ENCODE measurements around the gene RHBDD2. TPM values are rescaled to one million over a fixed set of nuclear protein-coding genes. Genes with fewer than 3 reads are reported as not detected.
"Not testable (repeated sequence)": the region's sequence is repeated elsewhere in the genome, so short reads cannot be mapped to it uniquely, and the experiment has no call there.

The RHBDD2 gene
- polyA plus RNA-seq, 4 donors, result 55.4 to 67.0 (median 58.0) TPM

- Histone ChIP-seq H3K27me3 (ENCODE audit: control insufficient read depth in 3 of 3, insufficient read depth in 3 of 3, low read length in 3 of 3) (no peaks in the 10 kb centered on the region), H3K36me3 (ENCODE audit: control insufficient read depth in 3 of 3, insufficient read depth in 2 of 3, low read depth in 1 of 3, low read length in 3 of 3) (peaks cover 0 to 5% (median 0%) of the 10 kb centered on the region in 3 donors), H3K4me1 (ENCODE audit: control insufficient read depth in 3 of 3, insufficient read depth in 2 of 3, low read depth in 1 of 3, low read length in 2 of 3) (peaks cover 4 to 9% (median 7%) of the 10 kb centered on the region in 3 donors), H3K4me3 (ENCODE audit: low read depth in 1 of 3, low read length in 3 of 3) (no peak overlapping the region), H3K27ac (ENCODE audit: low read depth in 1 of 3, low read length in 2 of 3) (no peak overlapping the region), H3K9me3 (ENCODE audit: control insufficient read depth in 2 of 2, insufficient read depth in 1 of 2, low read depth in 1 of 2, low read length in 1 of 2) (no peaks in the 10 kb centered on the region)
- FAIRE-seq, result no peak
- WGBS, 3 donors, result 70 to 77% (median 76%) methylated on average over 11 of the region's 11 CpGs
- DNase-seq, result no peak
Observed at GRCh38 chr7:75876126-75876881, 2.5 kb upstream of the RHBDD2 start.

- H3K9me3 ChIP-seq (ENCODE audit: control insufficient read depth in 2 of 2, insufficient read depth in 1 of 2, low read depth in 1 of 2, low read length in 1 of 2), result no peaks in the 10 kb centered on the region
- FAIRE-seq, result no peak
- DNase-seq, result no peak
- WGBS, 3 donors, result 17 to 19% (median 18%) methylated on average over 10 of the region's 10 CpGs
- H3K27me3 ChIP-seq (ENCODE audit: control insufficient read depth in 3 of 3, insufficient read depth in 3 of 3, low read length in 3 of 3), result no peaks in the 10 kb centered on the region
- peaks cover 4 to 9% (median 7%) of the 10 kb centered on the region in 3 donors for H3K4me1 ChIP-seq (ENCODE audit: control insufficient read depth in 3 of 3, insufficient read depth in 2 of 3, low read depth in 1 of 3, low read length in 2 of 3)
- peak overlapping the region; percentile 22 to 45 (median 31) for H3K4me3 ChIP-seq (ENCODE audit: low read depth in 1 of 3, low read length in 3 of 3)
- peaks cover 0 to 24% (median 4%) of the 10 kb centered on the region in 3 donors for H3K36me3 ChIP-seq (ENCODE audit: control insufficient read depth in 3 of 3, insufficient read depth in 2 of 3, low read depth in 1 of 3, low read length in 3 of 3)
- peak overlapping the region; percentile 38 to 86 (median 81) for H3K27ac ChIP-seq (ENCODE audit: low read depth in 1 of 3, low read length in 2 of 3)
Observed at GRCh38 chr7:75878312-75878768, 494 bp upstream of the RHBDD2 start.

GRCh38 chr7:75879771-75880184 lies 944 bp downstream of the RHBDD2 start:
- peaks cover 5 to 14% (median 9%) of the 10 kb centered on the region in 3 donors for H3K4me1 ChIP-seq (ENCODE audit: control insufficient read depth in 3 of 3, insufficient read depth in 2 of 3, low read depth in 1 of 3, low read length in 2 of 3)
- peak overlapping the region; percentile 76 to 95 (median 84) for H3K27ac ChIP-seq (ENCODE audit: low read depth in 1 of 3, low read length in 2 of 3)
- peaks cover 0 to 38% (median 4%) of the 10 kb centered on the region in 3 donors for H3K36me3 ChIP-seq (ENCODE audit: control insufficient read depth in 3 of 3, insufficient read depth in 2 of 3, low read depth in 1 of 3, low read length in 3 of 3)
- H3K27me3 ChIP-seq (ENCODE audit: control insufficient read depth in 3 of 3, insufficient read depth in 3 of 3, low read length in 3 of 3), result no peaks in the 10 kb centered on the region
- FAIRE-seq, result no peak
- WGBS, 3 donors, result 1 to 12% (median 4%) methylated on average over 8 of the region's 8 CpGs
- H3K4me3 ChIP-seq (ENCODE audit: low read depth in 1 of 3, low read length in 3 of 3), result peak overlapping the region; percentile 60 to 94 (median 72)
- no peaks in the 10 kb centered on the region for H3K9me3 ChIP-seq (ENCODE audit: control insufficient read depth in 2 of 2, insufficient read depth in 1 of 2, low read depth in 1 of 2, low read length in 1 of 2)
- peak; percentile 42 to 69 for DNase-seq

- peak overlapping the region in 1 of 3 donors; percentile 2 for H3K27ac ChIP-seq (ENCODE audit: low read depth in 1 of 3, low read length in 2 of 3)
- H3K27me3 ChIP-seq (ENCODE audit: control insufficient read depth in 3 of 3, insufficient read depth in 3 of 3, low read length in 3 of 3), result no peaks in the 10 kb centered on the region
- peaks cover 5 to 17% (median 9%) of the 10 kb centered on the region in 3 donors for H3K4me1 ChIP-seq (ENCODE audit: control insufficient read depth in 3 of 3, insufficient read depth in 2 of 3, low read depth in 1 of 3, low read length in 2 of 3)
- no peak for DNase-seq
- H3K36me3 ChIP-seq (ENCODE audit: control insufficient read depth in 3 of 3, insufficient read depth in 2 of 3, low read depth in 1 of 3, low read length in 3 of 3), result peaks cover 0 to 42% (median 4%) of the 10 kb centered on the region in 3 donors
- H3K9me3 ChIP-seq (ENCODE audit: control insufficient read depth in 2 of 2, insufficient read depth in 1 of 2, low read depth in 1 of 2, low read length in 1 of 2), result no peaks in the 10 kb centered on the region
- FAIRE-seq, result no peak
- 77 to 88% (median 78%) methylated on average over 4 of the region's 4 CpGs for WGBS, 3 donors
- H3K4me3 ChIP-seq (ENCODE audit: low read depth in 1 of 3, low read length in 3 of 3), result peak overlapping the region in 2 of 3 donors; percentile 60 to 94
Observed at GRCh38 chr7:75880242-75880641, 1.4 kb downstream of the RHBDD2 start.

- DNase-seq (no peak), FAIRE-seq (no peak)
- Histone ChIP-seq H3K4me1 (ENCODE audit: control insufficient read depth in 3 of 3, insufficient read depth in 2 of 3, low read depth in 1 of 3, low read length in 2 of 3) (peaks cover 5 to 17% (median 9%) of the 10 kb centered on the region in 3 donors), H3K27ac (ENCODE audit: low read depth in 1 of 3, low read length in 2 of 3) (no peak overlapping the region), H3K4me3 (ENCODE audit: low read depth in 1 of 3, low read length in 3 of 3) (no peak overlapping the region), H3K9me3 (ENCODE audit: control insufficient read depth in 2 of 2, insufficient read depth in 1 of 2, low read depth in 1 of 2, low read length in 1 of 2) (no peaks in the 10 kb centered on the region), H3K36me3 (ENCODE audit: control insufficient read depth in 3 of 3, insufficient read depth in 2 of 3, low read depth in 1 of 3, low read length in 3 of 3) (peaks cover 4 to 56% (median 4%) of the 10 kb centered on the region in 3 donors), H3K27me3 (ENCODE audit: control insufficient read depth in 3 of 3, insufficient read depth in 3 of 3, low read length in 3 of 3) (no peaks in the 10 kb centered on the region)
- 86 to 95% (median 93%) methylated on average over 23 of the region's 23 CpGs for WGBS, 3 donors
Observed at GRCh38 chr7:75881436-75882095, 2.7 kb downstream of the RHBDD2 start.

GRCh38 chr7:75883265-75883824 lies 4.5 kb downstream of the RHBDD2 start:
- H3K4me3 ChIP-seq (ENCODE audit: low read depth in 1 of 3, low read length in 3 of 3); FAIRE-seq; DNase-seq; H3K27me3 ChIP-seq (ENCODE audit: control insufficient read depth in 3 of 3, insufficient read depth in 3 of 3, low read length in 3 of 3); H3K27ac ChIP-seq (ENCODE audit: low read depth in 1 of 3, low read length in 2 of 3); H3K9me3 ChIP-seq (ENCODE audit: control insufficient read depth in 2 of 2, insufficient read depth in 1 of 2, low read depth in 1 of 2, low read length in 1 of 2): not testable (repeated sequence)
- Histone ChIP-seq H3K36me3 (ENCODE audit: control insufficient read depth in 3 of 3, insufficient read depth in 2 of 3, low read depth in 1 of 3, low read length in 3 of 3) (peaks cover 11 to 70% (median 12%) of the 10 kb centered on the region in 3 donors), H3K4me1 (ENCODE audit: control insufficient read depth in 3 of 3, insufficient read depth in 2 of 3, low read depth in 1 of 3, low read length in 2 of 3) (peaks cover 5 to 17% (median 5%) of the 10 kb centered on the region in 3 donors)
- 90 to 93% (median 92%) methylated on average over 13 of the region's 13 CpGs for WGBS, 3 donors

- 6 to 71% (median 43%) methylated on average over 5 of the region's 5 CpGs for WGBS, 3 donors
- Histone ChIP-seq H3K4me3 (ENCODE audit: low read depth in 1 of 3, low read length in 3 of 3) (no peak overlapping the region), H3K27me3 (ENCODE audit: control insufficient read depth in 3 of 3, insufficient read depth in 3 of 3, low read length in 3 of 3) (no peaks in the 10 kb centered on the region), H3K9me3 (ENCODE audit: control insufficient read depth in 2 of 2, insufficient read depth in 1 of 2, low read depth in 1 of 2, low read length in 1 of 2) (no peaks in the 10 kb centered on the region), H3K27ac (ENCODE audit: low read depth in 1 of 3, low read length in 2 of 3) (peak overlapping the region in 1 of 3 donors; percentile 27), H3K4me1 (ENCODE audit: control insufficient read depth in 3 of 3, insufficient read depth in 2 of 3, low read depth in 1 of 3, low read length in 2 of 3) (peaks cover 4 to 17% (median 5%) of the 10 kb centered on the region in 3 donors), H3K36me3 (ENCODE audit: control insufficient read depth in 3 of 3, insufficient read depth in 2 of 3, low read depth in 1 of 3, low read length in 3 of 3) (peaks cover 13 to 82% (median 15%) of the 10 kb centered on the region in 3 donors)
- DNase-seq (peak; percentile 77 to 94), FAIRE-seq (no peak)
Observed at GRCh38 chr7:75884476-75884875, 5.6 kb downstream of the RHBDD2 start.

- H3K27me3 ChIP-seq (ENCODE audit: control insufficient read depth in 3 of 3, insufficient read depth in 3 of 3, low read length in 3 of 3), result no peaks in the 10 kb centered on the region
- peaks cover 4 to 15% (median 5%) of the 10 kb centered on the region in 3 donors for H3K4me1 ChIP-seq (ENCODE audit: control insufficient read depth in 3 of 3, insufficient read depth in 2 of 3, low read depth in 1 of 3, low read length in 2 of 3)
- WGBS, 3 donors, result 61 to 67% (median 61%) methylated on average over 3 of the region's 3 CpGs
- H3K36me3 ChIP-seq (ENCODE audit: control insufficient read depth in 3 of 3, insufficient read depth in 2 of 3, low read depth in 1 of 3, low read length in 3 of 3), result peaks cover 13 to 87% (median 15%) of the 10 kb centered on the region in 3 donors
- H3K4me3 ChIP-seq (ENCODE audit: low read depth in 1 of 3, low read length in 3 of 3), result no peak overlapping the region
- H3K9me3 ChIP-seq (ENCODE audit: control insufficient read depth in 2 of 2, insufficient read depth in 1 of 2, low read depth in 1 of 2, low read length in 1 of 2), result no peaks in the 10 kb centered on the region
- H3K27ac ChIP-seq (ENCODE audit: low read depth in 1 of 3, low read length in 2 of 3), result no peak overlapping the region
- DNase-seq, result no peak
- FAIRE-seq, result no peak
Observed at GRCh38 chr7:75885036-75885435, 6.2 kb downstream of the RHBDD2 start.
